Stomach smooth muscle (tissue), 2 donors: ENCODE data around the gene FUT9.

Experiments used
- H3K27ac ChIP-seq: one replicate; pipeline ENCODE4 v1.7.0; 2013; ENCODE audit warnings: mild to moderate bottlenecking, low read length, inconsistent platforms
- H3K27me3 ChIP-seq, 2 donors: one replicate each; pipeline ENCODE4 v1.7.0; 2013; ENCODE audit warnings: low read length in 2 of 2; ENCODE audit not compliant: insufficient read depth in 2 of 2, control insufficient read depth in 1 of 2
- H3K36me3 ChIP-seq, 2 donors: one replicate each; pipeline ENCODE4 v1.7.0; 2013; ENCODE audit warnings: low read length in 2 of 2; ENCODE audit not compliant: control insufficient read depth in 2 of 2, insufficient read depth in 2 of 2
- H3K4me1 ChIP-seq: one replicate; pipeline ENCODE4 v1.7.0; 2013; ENCODE audit warnings: low read length; ENCODE audit not compliant: control insufficient read depth, insufficient read depth
- H3K4me3 ChIP-seq, 2 donors: one replicate each; pipeline ENCODE4 v1.7.0; 2013; ENCODE audit warnings: low read length in 2 of 2
- H3K9ac ChIP-seq, 2 donors: one replicate each; pipeline ENCODE4 v1.7.0; 2013; ENCODE audit warnings: low read length in 2 of 2, mild to moderate bottlenecking in 1 of 2
- H3K9me3 ChIP-seq, 2 donors: one replicate each; pipeline ENCODE4 v1.7.0; 2013; ENCODE audit warnings: low read length in 2 of 2; ENCODE audit not compliant: control insufficient read depth in 2 of 2
- donor health status: healthy.
- donor health status: Pancreatic carcinoma.

Gene FUT9

GRCh38 chr6:96015518-96016333 is at the start of gene FUT9:
Gene FUT9, plus strand, starts transcription at chr6:96015974. Its CDS starts 187,182 bp downstream, at chr6:96203156.
- H3K27ac ChIP-seq: no peak within 1 kb of the TSS
- H3K27me3 ChIP-seq: peaks cover 3 to 10% of the 10 kb centered on the region in 2 donors
- H3K4me3 ChIP-seq: no peak within 1 kb of the TSS
- no peaks in the 10 kb centered on the region for H3K9me3 ChIP-seq
- no peak within 1 kb of the TSS for H3K9ac ChIP-seq
- H3K36me3 ChIP-seq: no peaks in the 10 kb centered on the region
- no peaks in the 10 kb centered on the region for H3K4me1 ChIP-seq

- Histone ChIP-seq H3K9me3 (no peaks in the 10 kb centered on the region), H3K4me1 (no peaks in the 10 kb centered on the region), H3K27ac (no peak overlapping the region), H3K9ac (no peak overlapping the region), H3K4me3 (no peak overlapping the region), H3K27me3 (no peaks in the 10 kb centered on the region), H3K36me3 (no peaks in the 10 kb centered on the region)
Observed at GRCh38 chr6:95967594-95967993, 48.2 kb upstream of the FUT9 start.

GRCh38 chr6:95973976-95974375 is 41.8 kb upstream of the FUT9 start:
- Histone ChIP-seq H3K27ac (no peak overlapping the region), H3K36me3 (no peaks in the 10 kb centered on the region), H3K9me3 (no peaks in the 10 kb centered on the region), H3K4me3 (no peak overlapping the region), H3K4me1 (no peaks in the 10 kb centered on the region), H3K9ac (no peak overlapping the region), H3K27me3 (no peaks in the 10 kb centered on the region)

- H3K9me3 ChIP-seq: no peaks in the 10 kb centered on the region
- H3K4me1 ChIP-seq: no peaks in the 10 kb centered on the region
- H3K36me3 ChIP-seq: no peaks in the 10 kb centered on the region
- no peak overlapping the region for H3K4me3 ChIP-seq
- no peak overlapping the region for H3K9ac ChIP-seq
- H3K27me3 ChIP-seq: no peaks in the 10 kb centered on the region
- no peak overlapping the region for H3K27ac ChIP-seq
Observed at GRCh38 chr6:95978230-95978629, 37.5 kb upstream of the FUT9 start.

- H3K4me1 ChIP-seq: no peaks in the 10 kb centered on the region
Observed at GRCh38 chr6:95991906-95992305, 23.9 kb upstream of the FUT9 start.

GRCh38 chr6:95994151-95994550 is 21.6 kb upstream of the FUT9 start:
- no peak overlapping the region for H3K9ac ChIP-seq
- peaks cover 0 to 6% of the 10 kb centered on the region in 2 donors for H3K9me3 ChIP-seq
- no peak overlapping the region for H3K27ac ChIP-seq
- H3K4me1 ChIP-seq: no peaks in the 10 kb centered on the region
- H3K4me3 ChIP-seq: no peak overlapping the region
- H3K36me3 ChIP-seq: no peaks in the 10 kb centered on the region
- H3K27me3 ChIP-seq: no peaks in the 10 kb centered on the region

More at GRCh38 chr6:95991906-95992305, 23.9 kb upstream of the FUT9 start:
- no peak overlapping the region for H3K27ac ChIP-seq
- peaks cover 0 to 7% of the 10 kb centered on the region in 2 donors for H3K9me3 ChIP-seq
- H3K4me3 ChIP-seq: no peak overlapping the region
- no peak overlapping the region for H3K9ac ChIP-seq
- no peaks in the 10 kb centered on the region for H3K27me3 ChIP-seq
- H3K36me3 ChIP-seq: no peaks in the 10 kb centered on the region

GRCh38 chr6:95998133-95998532 is 17.6 kb upstream of the FUT9 start:
- H3K27me3 ChIP-seq: no peaks in the 10 kb centered on the region
- no peaks in the 10 kb centered on the region for H3K4me1 ChIP-seq
- no peak overlapping the region for H3K27ac ChIP-seq
- H3K36me3 ChIP-seq: no peaks in the 10 kb centered on the region
- no peak overlapping the region for H3K4me3 ChIP-seq
- H3K9ac ChIP-seq: no peak overlapping the region
- H3K9me3 ChIP-seq: no peaks in the 10 kb centered on the region

GRCh38 chr6:96001891-96002575 is 13.7 kb upstream of the FUT9 start:
- Histone ChIP-seq H3K4me1 (no peaks in the 10 kb centered on the region), H3K9me3 (no peaks in the 10 kb centered on the region), H3K27ac (no peak overlapping the region), H3K4me3 (no peak overlapping the region), H3K36me3 (no peaks in the 10 kb centered on the region), H3K9ac (no peak overlapping the region), H3K27me3 (no peaks in the 10 kb centered on the region)

GRCh38 chr6:96002576-96002910 is 13.2 kb upstream of the FUT9 start:
- no peak overlapping the region for H3K9ac ChIP-seq
- H3K27ac ChIP-seq: no peak overlapping the region
- H3K4me1 ChIP-seq: no peaks in the 10 kb centered on the region
- H3K4me3 ChIP-seq: no peak overlapping the region
- H3K36me3 ChIP-seq: no peaks in the 10 kb centered on the region
- no peaks in the 10 kb centered on the region for H3K9me3 ChIP-seq
- H3K27me3 ChIP-seq: no peaks in the 10 kb centered on the region

- no peaks in the 10 kb centered on the region for H3K9me3 ChIP-seq
- no peaks in the 10 kb centered on the region for H3K36me3 ChIP-seq
- no peak overlapping the region for H3K9ac ChIP-seq
- no peak overlapping the region for H3K4me3 ChIP-seq
- no peak overlapping the region for H3K27ac ChIP-seq
- H3K27me3 ChIP-seq: no peaks in the 10 kb centered on the region
- no peaks in the 10 kb centered on the region for H3K4me1 ChIP-seq
Observed at GRCh38 chr6:96002912-96003311, 12.9 kb upstream of the FUT9 start.

GRCh38 chr6:96007663-96008062 is 8.1 kb upstream of the FUT9 start:
- Histone ChIP-seq H3K36me3 (no peaks in the 10 kb centered on the region), H3K4me1 (no peaks in the 10 kb centered on the region), H3K27me3 (no peaks in the 10 kb centered on the region), H3K9ac (no peak overlapping the region), H3K9me3 (no peaks in the 10 kb centered on the region), H3K4me3 (no peak overlapping the region), H3K27ac (no peak overlapping the region)
